Myometrial cell (primary cell): ENCODE measurements around the gene CDH24. TPM values are rescaled to one million over a fixed set of nuclear protein-coding genes. Genes with fewer than 3 reads are reported as not detected.

Source experiments
- total RNA-seq: library from RNA; depleted of rRNA; stranded (reverse); fragments of >200 nt; gene quantifications from 2 replicates; pipeline ENCODE4 v1.2.3, GENCODE V29; 2015

The CDH24 gene
- total RNA-seq = 5.0 and 7.2 TPM in 2 replicates

GRCh38 chr14:23056956-23057756, at the start of gene CDH24:
Gene CDH24 (minus strand): TSS chr14:23057520. CDS start chr14:23055733, 1,787 bp downstream.

DNA sequence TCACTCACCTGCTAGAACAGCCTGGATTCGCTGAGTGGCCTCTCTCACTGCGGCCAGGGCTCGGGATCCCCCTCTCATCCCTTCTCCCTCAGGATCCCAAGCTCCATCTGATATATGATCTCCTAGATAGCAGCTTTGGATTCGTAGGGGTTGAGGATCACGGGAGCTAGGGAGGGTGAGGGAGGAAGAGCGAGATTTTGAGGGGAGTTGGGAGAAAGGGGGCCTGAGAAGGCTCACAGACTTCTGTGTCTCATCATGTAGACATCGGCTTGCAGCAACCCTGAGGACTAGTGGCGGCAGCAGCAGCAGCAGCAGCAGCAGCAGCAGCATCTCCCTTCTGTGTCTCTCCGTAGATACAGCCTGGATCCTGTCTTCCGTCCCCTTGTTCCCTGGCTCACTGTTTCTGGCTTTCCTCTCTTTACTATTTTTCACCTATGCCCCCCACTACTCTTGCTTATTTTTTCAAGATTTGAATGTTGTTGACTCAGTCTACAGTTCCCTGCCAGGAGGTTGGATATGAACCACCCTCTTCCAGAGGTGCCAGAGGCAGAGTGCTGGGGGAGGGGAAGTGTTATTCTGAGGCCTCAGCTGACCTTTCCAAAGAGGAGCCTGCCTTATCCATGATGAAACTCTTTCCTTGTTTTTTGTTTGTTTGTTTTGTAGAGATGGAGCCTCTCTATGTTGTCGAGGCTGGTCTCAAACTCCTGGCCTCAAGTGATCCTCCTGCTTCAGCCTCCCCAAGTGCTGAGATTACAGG, 47.4 kb upstream of the CDH24 start, which contains the start of gene CIROP:
CIROP (minus strand) TSS at position 399 of the 757 bp plus-strand sequence; CDS start at position 330, 69 bp downstream.

DNA sequence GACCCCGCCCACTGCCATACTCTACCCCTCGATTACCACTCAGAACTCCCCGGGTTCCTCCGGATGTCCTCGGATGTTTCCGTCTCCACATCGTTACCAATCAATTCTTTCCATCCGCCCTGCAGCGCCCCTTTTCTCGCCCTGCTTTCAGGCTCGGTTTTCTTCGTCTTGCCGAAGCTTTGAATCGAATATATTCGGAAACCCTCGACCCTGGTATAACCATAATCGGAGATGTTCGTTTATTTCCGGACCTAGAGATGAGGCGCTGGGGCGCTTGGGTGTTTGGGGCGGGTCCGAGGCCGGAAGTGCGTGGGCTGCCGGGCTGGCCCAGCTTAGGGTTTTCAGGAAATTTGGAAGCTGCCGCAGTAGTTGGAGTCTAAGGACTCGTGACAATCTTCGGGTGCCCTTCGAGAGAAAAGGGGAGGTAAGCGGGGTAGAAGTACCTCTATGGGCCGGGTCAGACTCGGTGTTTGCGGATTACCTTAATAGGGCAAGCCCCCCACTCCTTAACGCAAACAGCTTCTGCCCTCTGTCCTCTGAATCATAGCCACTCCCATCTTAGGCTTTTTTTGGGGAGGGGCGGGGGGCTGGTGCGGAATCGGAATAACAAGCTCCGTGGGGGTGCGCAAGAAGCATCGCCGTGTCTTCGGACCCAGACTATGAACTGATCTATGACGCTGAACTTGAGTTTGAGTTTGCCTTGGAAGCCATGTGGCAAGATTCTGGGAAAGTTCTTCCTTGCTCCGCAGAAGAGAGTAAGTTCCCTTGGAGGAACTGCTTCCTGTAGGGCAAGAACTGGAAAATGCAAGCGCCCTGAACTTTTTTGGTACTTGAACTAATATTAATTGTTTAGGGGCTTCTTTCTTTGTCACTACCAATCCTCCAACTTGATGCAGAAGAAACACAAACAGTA, 38.1 kb upstream of the CDH24 start, which contains the start of gene C14orf119:
C14orf119 (plus strand) TSS at position 310 of the 913 bp plus-strand sequence. CDS start 2,154 bp downstream, outside the sequence.

GRCh38 chr14:23094666-23095195, 37.4 kb upstream of the CDH24 start, which contains the start of gene ACIN1:
Gene ACIN1 (minus strand): TSS chr14:23095136. CDS start chr14:23095112, 24 bp downstream.

GRCh38 chr14:23042162-23042965, 15.0 kb downstream of the CDH24 start, which contains the start of gene PSMB11:
Gene PSMB11 (plus strand): TSS chr14:23042212. CDS start chr14:23042226, 14 bp downstream.

GRCh38 chr14:23034498-23035302, 22.6 kb downstream of the CDH24 start, which contains the start of gene PSMB5:
Gene PSMB5 (minus strand): TSS chr14:23034900. CDS start chr14:23034881, 19 bp downstream.

GRCh38 chr14:23009939-23010726, 47.2 kb downstream of the CDH24 start, which contains the start of gene C14orf93:
Gene C14orf93 (minus strand): TSS chr14:23010143. CDS start chr14:22999023, 11,120 bp downstream.

Other genes with a start within 250 kb of the CDH24 start
- gene SLC7A7, start 242.1 kb downstream of the CDH24 start, total RNA-seq = 1.6 and 2.6 TPM in 2 replicates
- gene MRPL52, start 227.6 kb downstream of the CDH24 start, total RNA-seq = 102 and 274 TPM in 2 replicates
- 435 and 437 TPM in 2 replicates for gene MMP14, start 220.9 kb downstream of the CDH24 start, total RNA-seq
- gene LRP10, start 185.8 kb downstream of the CDH24 start, total RNA-seq = 98.4 and 113 TPM in 2 replicates
- 0.58 TPM in 1 of 2 replicates, not detected in the other for gene REM2, start 174.3 kb downstream of the CDH24 start, total RNA-seq
- 44.4 and 75.1 TPM in 2 replicates for gene RBM23, start 138.4 kb downstream of the CDH24 start, total RNA-seq
- 86.1 and 97.2 TPM in 2 replicates for gene PRMT5, start 128.1 kb downstream of the CDH24 start, total RNA-seq
- gene HAUS4, start 100.4 kb downstream of the CDH24 start, total RNA-seq = 61.4 and 69.8 TPM in 2 replicates
- gene AJUBA, start 75.0 kb downstream of the CDH24 start, total RNA-seq = 21.6 and 30.0 TPM in 2 replicates
- 11.2 and 15.8 TPM in 2 replicates for gene C14orf93, start 47.4 kb downstream of the CDH24 start, total RNA-seq
- gene PSMB5, start 22.6 kb downstream of the CDH24 start, total RNA-seq = 351 and 468 TPM in 2 replicates
- not detected in 2 replicates for gene PSMB11, start 15.3 kb downstream of the CDH24 start, total RNA-seq
- gene ACIN1, start 37.6 kb upstream of the CDH24 start, total RNA-seq = 67.0 and 77.6 TPM in 2 replicates
- 66.1 and 75.5 TPM in 2 replicates for gene C14orf119, start 38.0 kb upstream of the CDH24 start, total RNA-seq
- 0.58 TPM in 1 of 2 replicates, not detected in the other for gene CIROP, start 47.5 kb upstream of the CDH24 start, total RNA-seq
- gene CEBPE, start 61.7 kb upstream of the CDH24 start, total RNA-seq = not detected in 2 replicates
- 6.9 and 13.1 TPM in 2 replicates for gene SLC7A8, start 126.1 kb upstream of the CDH24 start, total RNA-seq
- not detected in 2 replicates for gene RNF212B, start 180.4 kb upstream of the CDH24 start, total RNA-seq
- 9.6 and 14.4 TPM in 2 replicates for gene HOMEZ, start 228.6 kb upstream of the CDH24 start, total RNA-seq
- gene PPP1R3E, start 245.3 kb upstream of the CDH24 start, total RNA-seq = 1.1 and 1.2 TPM in 2 replicates
- 16.7 and 21.1 TPM in 2 replicates for gene BCL2L2, start 249.3 kb upstream of the CDH24 start, total RNA-seq